Measurements from ENCODE around the gene SEMG2.

Gene SEMG2

DNA sequence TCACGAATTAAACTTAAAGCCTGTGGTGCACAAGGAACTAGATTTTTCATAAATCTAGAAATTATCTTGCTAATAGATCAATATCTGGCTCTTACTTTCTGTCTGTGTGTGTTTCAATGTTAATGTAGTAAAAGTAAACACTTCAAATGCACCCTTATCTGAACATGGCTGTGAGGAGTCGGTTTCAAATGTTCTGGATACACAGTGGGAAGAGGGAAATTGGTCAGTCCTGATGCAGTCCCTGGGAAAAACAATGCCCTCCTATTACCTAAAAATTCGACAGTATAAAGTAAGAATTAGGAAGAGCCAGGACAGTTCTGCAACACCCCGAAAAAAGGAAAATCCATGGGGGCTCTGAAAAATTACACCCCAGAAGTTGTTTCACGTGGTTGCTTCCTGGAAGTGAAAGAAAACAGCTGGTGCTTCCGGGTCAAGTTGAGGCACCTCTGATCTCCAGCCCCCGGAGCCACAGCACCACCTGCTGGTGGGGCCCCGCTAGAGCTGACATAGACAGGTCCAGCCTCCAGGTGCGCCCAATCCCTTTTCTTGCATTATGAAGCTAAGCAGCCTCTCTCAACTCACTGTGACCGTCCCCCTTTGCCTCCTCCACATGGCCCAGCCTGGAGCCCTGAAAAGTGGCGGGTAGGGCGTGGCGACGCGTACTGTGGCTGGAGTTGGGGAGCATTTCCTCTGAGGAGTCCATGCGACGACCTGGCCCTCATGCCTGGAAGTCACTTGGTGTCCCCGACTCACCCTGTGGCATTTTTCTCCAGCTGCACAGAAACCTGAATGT lies 8.3 kb downstream of the SEMG2 start:
- TF ChIP-seq, protein P1, sequence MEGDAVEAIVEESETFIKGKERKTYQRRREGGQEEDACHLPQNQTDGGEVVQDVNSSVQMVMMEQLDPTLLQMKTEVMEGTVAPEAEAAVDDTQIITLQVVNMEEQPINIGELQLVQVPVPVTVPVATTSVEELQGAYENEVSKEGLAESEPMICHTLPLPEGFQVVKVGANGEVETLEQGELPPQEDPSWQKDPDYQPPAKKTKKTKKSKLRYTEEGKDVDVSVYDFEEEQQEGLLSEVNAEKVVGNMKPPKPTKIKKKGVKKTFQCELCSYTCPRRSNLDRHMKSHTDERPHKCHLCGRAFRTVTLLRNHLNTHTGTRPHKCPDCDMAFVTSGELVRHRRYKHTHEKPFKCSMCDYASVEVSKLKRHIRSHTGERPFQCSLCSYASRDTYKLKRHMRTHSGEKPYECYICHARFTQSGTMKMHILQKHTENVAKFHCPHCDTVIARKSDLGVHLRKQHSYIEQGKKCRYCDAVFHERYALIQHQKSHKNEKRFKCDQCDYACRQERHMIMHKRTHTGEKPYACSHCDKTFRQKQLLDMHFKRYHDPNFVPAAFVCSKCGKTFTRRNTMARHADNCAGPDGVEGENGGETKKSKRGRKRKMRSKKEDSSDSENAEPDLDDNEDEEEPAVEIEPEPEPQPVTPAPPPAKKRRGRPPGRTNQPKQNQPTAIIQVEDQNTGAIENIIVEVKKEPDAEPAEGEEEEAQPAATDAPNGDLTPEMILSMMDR (IDR thresholded peaks at IDR 0.05; ENCODE audit: insufficient read depth, low read depth, low read length, missing control alignments): peak; percentile 71
- H3K4me3 ChIP-seq (ENCODE audit: low read length): no peak overlapping the region
- DNase-seq (ENCODE audit: low read depth): peak; percentile 62

DNA sequence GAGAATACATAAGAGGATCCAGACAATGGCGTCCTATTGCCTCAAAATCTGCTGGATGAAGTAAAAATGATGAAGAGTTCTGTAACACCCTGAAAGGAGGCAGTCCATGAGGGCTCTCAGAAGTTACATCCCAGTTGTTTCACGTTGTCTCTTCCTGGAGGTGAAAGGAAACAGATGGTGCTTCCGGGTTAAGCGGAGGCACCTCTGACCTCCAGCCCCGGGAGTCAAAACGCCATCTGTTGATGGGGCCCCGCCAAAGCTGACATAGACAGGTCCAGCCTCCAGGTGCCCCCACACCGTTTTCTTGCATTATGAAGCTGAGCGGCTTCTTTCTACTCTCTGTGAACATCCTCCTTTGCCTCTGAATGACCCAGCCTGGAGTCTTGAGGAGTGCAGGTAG lies 9.5 kb downstream of the SEMG2 start:
- DNase-seq (ENCODE audit: low read depth): no peak
- H3K4me3 ChIP-seq (ENCODE audit: low read length): no peak overlapping the region
- TF ChIP-seq, protein P1 (IDR thresholded peaks at IDR 0.05; ENCODE audit: insufficient read depth, low read depth, low read length, missing control alignments): no peak

DNA sequence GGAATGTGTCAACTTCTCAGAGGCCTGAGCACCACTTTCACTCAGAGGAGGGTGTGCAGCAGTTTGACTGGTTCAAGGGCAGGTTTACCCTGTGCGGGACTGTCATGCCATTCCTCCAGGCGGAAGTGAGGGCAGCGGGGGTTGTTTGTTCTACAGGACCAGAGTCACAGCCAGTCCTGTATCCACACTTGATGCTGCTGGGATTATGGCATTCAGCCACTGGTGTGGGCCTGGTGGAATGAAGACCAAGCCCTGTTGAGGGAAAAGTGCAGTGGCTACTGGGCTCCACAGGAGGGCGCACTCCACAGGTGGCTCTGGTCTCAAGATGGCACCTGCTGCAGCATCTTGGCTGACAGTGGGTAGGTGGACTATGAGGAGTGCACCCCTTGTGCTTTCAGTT lies 14.8 kb downstream of the SEMG2 start:
- no peak overlapping the region for H3K4me3 ChIP-seq (ENCODE audit: low read length)
- DNase-seq (ENCODE audit: low read depth): no peak
- TF ChIP-seq, protein P1 (IDR thresholded peaks at IDR 0.05; ENCODE audit: insufficient read depth, low read depth, low read length, missing control alignments): peak; percentile 58

DNA sequence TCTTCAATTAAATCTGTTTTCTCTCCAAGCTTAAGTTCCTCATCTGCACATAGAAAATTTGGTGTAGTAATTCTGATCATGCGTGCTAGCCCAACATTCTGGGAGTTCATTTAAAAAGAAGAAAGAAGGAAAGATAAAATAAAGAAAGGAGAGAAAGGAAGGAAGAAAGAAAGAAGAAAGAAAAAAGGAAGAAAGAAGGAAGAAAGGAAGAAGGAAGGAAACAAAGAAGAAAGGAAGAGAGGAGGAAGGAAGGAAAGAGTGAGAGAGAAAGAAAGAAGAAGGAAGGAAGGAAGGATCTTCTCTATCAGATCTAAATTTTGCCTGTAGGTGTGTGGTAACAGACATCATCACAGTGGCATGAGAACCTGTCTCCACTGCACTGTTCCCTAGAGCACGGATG lies 17.0 kb downstream of the SEMG2 start:
- TF ChIP-seq, protein P1 (IDR thresholded peaks at IDR 0.05; ENCODE audit: insufficient read depth, low read depth, low read length, missing control alignments): no peak
- H3K4me3 ChIP-seq (ENCODE audit: low read length): no peak overlapping the region
- no peak for DNase-seq (ENCODE audit: low read depth)

DNA sequence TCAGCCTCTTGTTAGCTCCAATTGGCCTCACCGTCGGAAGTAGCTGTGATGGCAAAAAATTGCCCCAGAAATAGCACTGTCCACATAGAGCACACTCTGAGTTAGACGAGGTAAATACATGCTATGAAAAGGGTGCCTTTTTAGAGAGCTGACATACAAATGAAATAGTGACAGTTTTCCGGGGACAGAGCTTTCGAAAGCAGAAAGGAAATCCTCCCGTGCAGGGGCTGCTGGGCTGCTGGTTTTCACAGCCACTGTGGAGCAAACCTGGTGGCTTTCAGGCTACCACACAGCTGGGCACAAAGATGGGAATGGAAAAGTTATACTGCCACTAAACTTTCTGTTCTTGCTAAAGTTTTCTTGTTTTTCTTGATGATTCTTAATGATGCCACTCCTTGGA lies 24.9 kb downstream of the SEMG2 start:
- DNase-seq (ENCODE audit: low read depth): no peak
- no peak overlapping the region for H3K4me3 ChIP-seq (ENCODE audit: low read length)
- TF ChIP-seq, protein P1 (IDR thresholded peaks at IDR 0.05; ENCODE audit: insufficient read depth, low read depth, low read length, missing control alignments): no peak

DNA sequence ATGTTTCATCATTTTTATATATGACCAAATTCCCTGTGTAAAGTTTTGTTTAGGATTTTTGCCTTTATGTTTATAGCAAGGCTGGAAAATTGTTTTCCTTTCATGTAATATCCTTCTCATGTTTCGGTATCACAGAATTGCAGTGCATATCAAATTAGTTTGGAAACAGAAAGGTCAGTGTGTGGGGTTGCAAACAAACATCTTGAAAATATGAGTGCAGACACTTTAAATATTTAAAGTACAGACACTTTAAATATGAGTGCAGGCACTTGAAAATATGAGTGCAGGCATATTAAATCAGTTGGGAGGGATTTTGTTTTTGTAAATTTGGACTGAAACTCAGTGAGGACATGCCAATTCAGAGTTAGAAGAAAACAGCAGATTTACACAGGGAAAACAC lies 26.7 kb downstream of the SEMG2 start:
- TF ChIP-seq, protein P1 (IDR thresholded peaks at IDR 0.05; ENCODE audit: insufficient read depth, low read depth, low read length, missing control alignments): no peak
- H3K4me3 ChIP-seq (ENCODE audit: low read length): no peak overlapping the region
- no peak for DNase-seq (ENCODE audit: low read depth)

DNA sequence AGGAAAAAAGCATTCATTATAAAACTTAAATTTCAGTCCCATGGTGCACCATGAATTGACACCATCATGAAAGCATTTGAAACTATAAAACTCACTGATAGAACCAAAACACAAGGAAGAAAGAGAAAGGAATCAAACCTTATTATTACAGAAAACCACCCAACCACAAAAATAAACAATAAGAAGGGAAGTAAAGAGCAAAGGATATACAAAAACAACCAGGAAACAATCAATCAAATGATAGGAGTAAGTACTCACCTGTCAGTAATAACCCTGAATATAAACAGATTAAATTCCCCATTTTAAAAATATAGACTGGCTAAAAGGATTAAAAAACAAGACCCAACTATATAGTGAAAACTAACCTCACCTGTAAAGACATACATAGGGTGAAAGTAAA lies 27.4 kb downstream of the SEMG2 start:
- TF ChIP-seq, protein P1 (IDR thresholded peaks at IDR 0.05; ENCODE audit: insufficient read depth, low read depth, low read length, missing control alignments): no peak
- H3K4me3 ChIP-seq (ENCODE audit: low read length): no peak overlapping the region
- no peak for DNase-seq (ENCODE audit: low read depth)

All from epithelial cell of esophagus (primary cell).